IMR-90 (cell line): ENCODE results near the gene GPC5. TPM values are rescaled to one million over a fixed set of nuclear protein-coding genes. Genes with fewer than 3 reads are reported as not detected.

Experiments used
- ATAC-seq: fragments of 200-7000 bp; cut with Tn5 transposase; 2 replicates; pipeline ENCODE4 v1.9.1; 2020; ENCODE audit warnings: low read depth, mild to moderate bottlenecking, moderate library complexity
- BruUV-seq: library from RNA; stranded (reverse); fragments of 400-500 nt; replicated peaks from 2 replicates; lab custom pipeline; 2021; lab: Mats Ljungman, UMichigan
- CTCF ChIA-PET: fragments of 300-600 bp; formaldehyde crosslinking; extraction: SDS; loops from one replicate; lab custom pipeline; 2021; ENCODE audit warnings: antibody characterized with exemption; lab: Yijun Ruan, JAX
- POLR2A ChIA-PET: fragments of 300-600 bp; sonication (Branson Sonifier 250); formaldehyde crosslinking; loops from one replicate; lab custom pipeline; 2022; ENCODE audit warnings: antibody characterized with exemption; ENCODE audit not compliant: unreplicated experiment; lab: Charles Lee
- DNase-seq: peaks from one replicate; pipeline ENCODE4 v3.0.0; 2013
- H2AFZ ChIP-seq: replicated peaks from 2 replicates; pipeline ENCODE3; 2013; ENCODE audit warnings: low read length, mild to moderate bottlenecking; ENCODE audit not compliant: poor library complexity
- H2AK5ac ChIP-seq: 2 replicates; pipeline ENCODE4 v1.6.1; 2013; ENCODE audit warnings: low read depth, low read length, inconsistent platforms
- H2AK9ac ChIP-seq: replicated peaks from 2 replicates; pipeline ENCODE3; 2013; ENCODE audit warnings: mild to moderate bottlenecking, low read depth, low read length, moderate library complexity; ENCODE audit not compliant: poor library complexity
- H2BK120ac ChIP-seq: 2 replicates; pipeline ENCODE4 v1.6.1; 2013; ENCODE audit warnings: low read depth, low read length, inconsistent platforms
- H2BK15ac ChIP-seq: 3 replicates; pipeline ENCODE4 v1.6.1; 2013; ENCODE audit warnings: low read depth, low read length, inconsistent platforms
- H2BK20ac ChIP-seq: 2 replicates; pipeline ENCODE4 v1.6.1; 2013; ENCODE audit warnings: low read depth, mild to moderate bottlenecking, inconsistent platforms, low read length, moderate library complexity
- H2BK5ac ChIP-seq: 2 replicates; pipeline ENCODE4 v1.6.1; 2013; ENCODE audit warnings: mild to moderate bottlenecking, low read depth, low read length, inconsistent platforms; ENCODE audit not compliant: poor library complexity, severe bottlenecking
- H3K14ac ChIP-seq: replicated peaks from 2 replicates; pipeline ENCODE4 v1.6.1; 2013; ENCODE audit warnings: low read depth, low read length, inconsistent platforms
- H3K18ac ChIP-seq: 2 replicates; pipeline ENCODE4 v1.6.1; 2013; ENCODE audit warnings: low read depth, low read length, control low read depth
- H3K23ac ChIP-seq: 2 replicates; pipeline ENCODE4 v1.6.1; 2013; ENCODE audit warnings: low read depth, low read length, inconsistent platforms
- H3K27ac ChIP-seq: 2 replicates; pipeline ENCODE4 v1.5.1; 2013; ENCODE audit warnings: mild to moderate bottlenecking, control low read depth, low read length; ENCODE audit not compliant: insufficient read depth
- H3K27me3 ChIP-seq: 2 replicates; pipeline ENCODE4 v1.6.1; 2013; ENCODE audit warnings: low read length; ENCODE audit not compliant: control insufficient read depth, insufficient read depth
- H3K36me3 ChIP-seq: 2 replicates; pipeline ENCODE4 v1.6.1; 2013; ENCODE audit warnings: low read length, mixed read lengths; ENCODE audit not compliant: control insufficient read depth, insufficient read depth
- H3K4ac ChIP-seq: 2 replicates; pipeline ENCODE4 v1.6.1; 2013; ENCODE audit warnings: low read depth, low read length, inconsistent platforms
- H3K4me1 ChIP-seq: 2 replicates; pipeline ENCODE4 v1.6.1; 2013; ENCODE audit warnings: low read length, mixed read lengths; ENCODE audit not compliant: control insufficient read depth, insufficient read depth
- H3K4me2 ChIP-seq: 2 replicates; pipeline ENCODE4 v1.6.1; 2013; ENCODE audit warnings: low read depth, mild to moderate bottlenecking, control low read depth, low read length, moderate library complexity
- H3K4me3 ChIP-seq: 2 replicates; pipeline ENCODE4 v1.5.1; 2013; ENCODE audit warnings: low read depth, mild to moderate bottlenecking, control low read depth, low read length, moderate library complexity; ENCODE audit not compliant: insufficient read depth
- H3K56ac ChIP-seq: 2 replicates; pipeline ENCODE4 v1.6.1; 2013; ENCODE audit warnings: low read length, inconsistent platforms; ENCODE audit not compliant: insufficient read depth; ENCODE audit errors: extremely low read depth
- H3K79me1 ChIP-seq, 2 experiments: 2 replicates each; pipeline ENCODE4 v1.6.1; 2013; ENCODE audit warnings: low read length in 2 of 2, inconsistent platforms in 1 of 2, low read depth in 1 of 2
- H3K9ac ChIP-seq: 2 replicates; pipeline ENCODE4 v1.6.1; 2013; ENCODE audit warnings: low read depth, low read length, control low read depth
- H3K9me1 ChIP-seq: 2 replicates; pipeline ENCODE4 v1.6.1; 2013; ENCODE audit warnings: low read length, inconsistent platforms; ENCODE audit not compliant: insufficient read depth
- H3K9me3 ChIP-seq: 2 replicates; pipeline ENCODE4 v1.6.1; 2013; ENCODE audit warnings: low read length; ENCODE audit not compliant: control insufficient read depth, insufficient read depth
- H4K20me1 ChIP-seq: 2 replicates; pipeline ENCODE4 v1.6.1; 2013; ENCODE audit warnings: low read length, inconsistent platforms; ENCODE audit not compliant: insufficient read depth
- H4K5ac ChIP-seq: 2 replicates; pipeline ENCODE4 v1.6.1; 2013; ENCODE audit warnings: mild to moderate bottlenecking, low read depth, low read length, control low read depth
- H4K8ac ChIP-seq, 2 experiments: 2 replicates each; pipeline ENCODE4 v1.6.1; 2013; ENCODE audit warnings: low read depth in 2 of 2, low read length in 2 of 2, control low read depth in 1 of 2, inconsistent platforms in 1 of 2
- H4K91ac ChIP-seq: 2 replicates; pipeline ENCODE4 v1.6.1; 2013; ENCODE audit warnings: low read depth, low read length, inconsistent platforms; ENCODE audit not compliant: insufficient read depth
- BHLHE40 ChIP-seq: fragments of 150-350 bp; IDR thresholded peaks from 2 replicates; pipeline ENCODE4 v1.6.1; 2016; ENCODE audit warnings: mild to moderate bottlenecking, low read depth, low read length
- CEBPB ChIP-seq: IDR thresholded peaks from 2 replicates; pipeline ENCODE4 v1.6.1; 2012; ENCODE audit warnings: low read depth, low read length, improper control_type of control experiment
- CHD1 ChIP-seq: IDR thresholded peaks from 2 replicates; pipeline ENCODE4 v1.6.1; 2012; ENCODE audit warnings: low read depth, low read length, improper control_type of control experiment
- ELK1 ChIP-seq: fragments of 150-350 bp; IDR thresholded peaks from 2 replicates; pipeline ENCODE4 v1.6.1; 2016; ENCODE audit warnings: low read depth, mild to moderate bottlenecking, low read length, moderate library complexity, borderline replicate concordance
- FOS ChIP-seq: fragments of 150-350 bp; IDR thresholded peaks from 2 replicates; pipeline ENCODE4 v1.6.1; 2016; ENCODE audit warnings: low read depth, low read length
- MXI1 ChIP-seq: IDR thresholded peaks from 2 replicates; pipeline ENCODE4 v1.6.1; 2012; ENCODE audit warnings: low read depth, mild to moderate bottlenecking, low read length, moderate library complexity, borderline replicate concordance
- NFE2L2 ChIP-seq: fragments of 150-350 bp; IDR thresholded peaks from 2 replicates; pipeline ENCODE4 v1.6.1; 2016; ENCODE audit warnings: low read depth, mild to moderate bottlenecking, low read length
- POLR2A ChIP-seq: IDR thresholded peaks from 2 replicates; pipeline ENCODE4 v1.6.1; 2012; ENCODE audit warnings: mild to moderate bottlenecking, low read depth, low read length
- RAD21 ChIP-seq: IDR thresholded peaks from 2 replicates; pipeline ENCODE4 v1.6.1; 2012; ENCODE audit warnings: low read length, improper control_type of control experiment
- RCOR1 ChIP-seq: IDR thresholded peaks from 2 replicates; pipeline ENCODE4 v1.6.1; 2012; ENCODE audit warnings: mild to moderate bottlenecking, low read length, improper control_type of control experiment; ENCODE audit not compliant: insufficient replicate concordance
- SMC3 ChIP-seq: fragments of 150-350 bp; IDR thresholded peaks from 2 replicates; pipeline ENCODE4 v1.6.1; 2016; ENCODE audit warnings: low read depth, mild to moderate bottlenecking, antibody characterized with exemption, low read length, moderate library complexity
- USF2 ChIP-seq: fragments of 150-350 bp; IDR thresholded peaks from 2 replicates; pipeline ENCODE4 v1.6.1; 2017; ENCODE audit warnings: mild to moderate bottlenecking, antibody characterized with exemption, low read length, low read depth
- WGBS, 2 experiments: methylation state at CpG; one replicate each; pipeline versions ENCODE4 v1.1.5 to v1.1.7; 2013; ENCODE audit warnings: missing lambda C conversion rate in 2 of 2; ENCODE audit not compliant: insufficient read length in 1 of 2; ENCODE audit errors: extremely low coverage in 2 of 2; 5-methylcytosine and 5-hydroxymethylcytosine counted together
- dilution Hi-C: fragments of 300-500 bp; cut with HindIII; formaldehyde crosslinking; loops from one replicate; pipeline ENCODE4 v1.14.3; 2018; ENCODE audit warnings: low sequenced_read_pairs; ENCODE audit not compliant: unreplicated experiment
- in situ Hi-C: fragments of 300-500 bp; cut with MboI; formaldehyde crosslinking; loops from 3 replicates; pipeline ENCODE4 v1.14.3; 2019; ENCODE audit warnings: low sequenced_read_pairs, inconsistent platforms, mixed read lengths
- intact Hi-C: fragments of 100-400 bp; cut with micrococcal nuclease; formaldehyde crosslinking; loops from 2 replicates; pipeline ENCODE4 v1.10.0; 2022
- polyA plus RNA-seq, 3 experiments: library from polyadenylated mRNA; depleted of rRNA; stranded (reverse); fragments of >200 nt; gene quantifications; 2 replicates each; pipeline ENCODE4 v1.2.3, GENCODE V29; 2012; ENCODE audit warnings: low replicate concordance in 1 of 3
- total RNA-seq: library from RNA; depleted of rRNA; stranded (reverse); fragments of >200 nt; gene quantifications from 2 replicates; pipeline ENCODE4 v1.2.3, GENCODE V29; 2012

GPC5 gene
- total and polyA plus RNA-seq, 2 of the 4 experiments (the other 2 are of a cell fraction) = 0.94 to 1.8 TPM

GRCh38 chr13:92224052-92224821 is 825.8 kb downstream of the GPC5 start:
- H3K9me3 ChIP-seq = no peaks in the 10 kb centered on the region
- ChIA-PET POLR2A (no interaction called here), CTCF (no interaction called here)
- DNase-seq = peak; percentile 80
- no peak overlapping the region for H2BK5ac ChIP-seq
- no peak overlapping the region for H3K4me3 ChIP-seq
- TF ChIP-seq POLR2A (no peak), FOS (peak; percentile 11; the same call in 1 of the 2 replicates), ELK1 (no peak), NFE2L2 (no peak), SMC3 (no peak), CEBPB (peak; percentile 29; the same call in 1 of the 2 replicates), BHLHE40 (no peak), MXI1 (no peak), CHD1 (no peak), RCOR1 (no peak), USF2 (no peak), RAD21 (no peak)
- intact Hi-C loops (no loop called here), in situ Hi-C loops (no loop called here), dilution Hi-C loops (no loop called here)
- no peaks in the 10 kb centered on the region for H3K79me1 ChIP-seq
- H3K9me1 ChIP-seq = no peaks in the 10 kb centered on the region
- no CpG with 5 or more reads among the region's 5 CpGs for WGBS, 2 experiments
- H3K9ac ChIP-seq = no peak overlapping the region
- no peak overlapping the region for H2BK15ac ChIP-seq
- no peak overlapping the region for H3K4me2 ChIP-seq
- H2BK20ac ChIP-seq = no peak overlapping the region
- no peak overlapping the region for H3K56ac ChIP-seq
- no peak overlapping the region for H4K8ac ChIP-seq
- no peak overlapping the region for H4K91ac ChIP-seq
- H3K4me1 ChIP-seq = no peaks in the 10 kb centered on the region
- no peak overlapping the region for H3K14ac ChIP-seq
- no peak overlapping the region for H3K18ac ChIP-seq
- H2BK120ac ChIP-seq = no peak overlapping the region
- no peaks in the 10 kb centered on the region for H3K27me3 ChIP-seq
- no peak overlapping the region for H3K4ac ChIP-seq
- H2AFZ ChIP-seq = no peak overlapping the region
- H2AK9ac ChIP-seq = no peak overlapping the region
- H2AK5ac ChIP-seq = no peak overlapping the region
- no peaks in the 10 kb centered on the region for H3K36me3 ChIP-seq
- no peaks in the 10 kb centered on the region for H4K20me1 ChIP-seq
- H3K27ac ChIP-seq = no peak overlapping the region
- peak; percentile 59 for ATAC-seq
- no TSS peak for BruUV-seq
- no peak overlapping the region for H3K23ac ChIP-seq
- no peak overlapping the region for H4K5ac ChIP-seq
